Nephron (organoid): Measurements from ENCODE around the gene PIGQ.
A peak's percentile ranks its signal among the peaks of the same experiment; 100 is the strongest.

Experiments used
- H3K27ac Mint-ChIP-seq, 3 experiments: 2 replicates each; pipeline ENCODE4 v1.8.0; 2020; ENCODE audit warnings: mixed read lengths in 3 of 3, mild to moderate bottlenecking in 2 of 3, moderate library complexity in 1 of 3
- H3K27me3 Mint-ChIP-seq: 2 replicates; pipeline ENCODE4 v1.8.0; 2021; ENCODE audit warnings: low read depth, mild to moderate bottlenecking, moderate library complexity, mixed read lengths
- H3K36me3 Mint-ChIP-seq: 2 replicates; pipeline ENCODE4 v1.8.0; 2020; ENCODE audit warnings: low read depth, mixed read lengths
- H3K4me1 Mint-ChIP-seq: 2 replicates; pipeline ENCODE4 v1.8.0; 2020; ENCODE audit warnings: mixed read lengths
- H3K4me3 Mint-ChIP-seq, 3 experiments: 2 replicates each; pipeline ENCODE4 v1.8.0; 2020; ENCODE audit warnings: mild to moderate bottlenecking in 3 of 3, mixed read lengths in 3 of 3, moderate library complexity in 2 of 3
- H3K9me3 Mint-ChIP-seq: 2 replicates; pipeline ENCODE4 v1.8.0; 2020; ENCODE audit warnings: mixed read lengths
- TF ChIP-seq, protein P1 (sequence below), 3 experiments: fragments of 200-600 bp; sonication (generic); IDR thresholded peaks; one replicate each; pipeline ENCODE4 v1.5.0; 2021; ENCODE audit warnings: antibody characterized with exemption in 3 of 3; ENCODE audit not compliant: unreplicated experiment in 3 of 3

PIGQ gene

DNA sequence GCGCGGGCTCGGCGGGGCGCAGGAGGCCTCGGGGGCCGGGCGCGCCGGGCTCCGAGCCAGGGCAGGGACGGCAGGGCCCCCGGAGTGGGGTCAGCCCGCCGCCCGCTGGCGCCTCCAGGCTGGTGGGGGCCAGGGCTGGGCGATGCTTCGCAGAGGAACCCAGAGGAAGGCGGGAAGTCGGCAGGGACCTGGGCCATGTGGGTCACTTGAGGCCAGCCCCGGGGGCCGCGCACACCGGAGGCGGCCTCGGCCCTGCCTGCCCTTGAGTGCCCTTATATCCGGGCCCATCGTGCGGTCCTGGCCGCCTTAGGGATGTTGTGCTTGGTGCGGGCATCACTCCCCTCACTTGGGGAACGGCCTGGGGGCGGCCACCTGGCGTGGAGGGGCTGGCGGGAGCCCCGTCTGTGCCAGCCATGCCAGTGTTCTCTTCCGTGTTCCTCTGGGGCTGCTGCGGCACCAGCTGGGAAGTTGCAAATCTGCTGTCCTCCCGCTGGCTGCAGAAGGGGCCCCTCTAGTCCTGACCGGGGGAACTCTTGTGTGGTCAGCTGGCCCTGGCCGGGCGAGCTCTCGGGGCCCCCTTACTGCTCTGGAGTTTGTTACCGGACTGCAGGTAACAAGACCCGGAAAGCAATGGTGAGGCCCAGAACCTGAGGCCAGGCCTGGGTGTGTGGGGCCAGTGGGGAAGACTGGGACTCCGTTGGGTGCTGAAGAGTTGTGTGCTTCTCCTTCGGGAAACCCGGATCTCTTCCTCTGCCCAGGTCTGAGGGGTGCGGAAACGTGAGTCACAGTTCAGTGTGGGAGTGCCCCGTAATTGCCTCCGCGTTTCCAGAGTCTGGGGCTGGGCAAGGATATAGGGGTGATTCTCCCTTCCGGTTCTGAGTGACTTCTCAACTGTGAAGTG, 41.4 kb upstream of the PIGQ start:
- Mint-ChIP-seq H3K27me3 (no peaks in the 10 kb centered on the region), H3K36me3 (peaks cover 4% of the 10 kb centered on the region), H3K27ac (peak overlapping the region; percentile 68 to 75 (median 75)), H3K4me3 (peak overlapping the region; percentile 85 to 92 (median 88)), H3K9me3 (no peaks in the 10 kb centered on the region), H3K4me1 (peaks cover 22% of the 10 kb centered on the region)
- TF ChIP-seq, protein P1, sequence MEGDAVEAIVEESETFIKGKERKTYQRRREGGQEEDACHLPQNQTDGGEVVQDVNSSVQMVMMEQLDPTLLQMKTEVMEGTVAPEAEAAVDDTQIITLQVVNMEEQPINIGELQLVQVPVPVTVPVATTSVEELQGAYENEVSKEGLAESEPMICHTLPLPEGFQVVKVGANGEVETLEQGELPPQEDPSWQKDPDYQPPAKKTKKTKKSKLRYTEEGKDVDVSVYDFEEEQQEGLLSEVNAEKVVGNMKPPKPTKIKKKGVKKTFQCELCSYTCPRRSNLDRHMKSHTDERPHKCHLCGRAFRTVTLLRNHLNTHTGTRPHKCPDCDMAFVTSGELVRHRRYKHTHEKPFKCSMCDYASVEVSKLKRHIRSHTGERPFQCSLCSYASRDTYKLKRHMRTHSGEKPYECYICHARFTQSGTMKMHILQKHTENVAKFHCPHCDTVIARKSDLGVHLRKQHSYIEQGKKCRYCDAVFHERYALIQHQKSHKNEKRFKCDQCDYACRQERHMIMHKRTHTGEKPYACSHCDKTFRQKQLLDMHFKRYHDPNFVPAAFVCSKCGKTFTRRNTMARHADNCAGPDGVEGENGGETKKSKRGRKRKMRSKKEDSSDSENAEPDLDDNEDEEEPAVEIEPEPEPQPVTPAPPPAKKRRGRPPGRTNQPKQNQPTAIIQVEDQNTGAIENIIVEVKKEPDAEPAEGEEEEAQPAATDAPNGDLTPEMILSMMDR (IDR thresholded peaks at IDR 0.05; ENCODE audit: unreplicated experiment in 3 of 3): no peak

DNA sequence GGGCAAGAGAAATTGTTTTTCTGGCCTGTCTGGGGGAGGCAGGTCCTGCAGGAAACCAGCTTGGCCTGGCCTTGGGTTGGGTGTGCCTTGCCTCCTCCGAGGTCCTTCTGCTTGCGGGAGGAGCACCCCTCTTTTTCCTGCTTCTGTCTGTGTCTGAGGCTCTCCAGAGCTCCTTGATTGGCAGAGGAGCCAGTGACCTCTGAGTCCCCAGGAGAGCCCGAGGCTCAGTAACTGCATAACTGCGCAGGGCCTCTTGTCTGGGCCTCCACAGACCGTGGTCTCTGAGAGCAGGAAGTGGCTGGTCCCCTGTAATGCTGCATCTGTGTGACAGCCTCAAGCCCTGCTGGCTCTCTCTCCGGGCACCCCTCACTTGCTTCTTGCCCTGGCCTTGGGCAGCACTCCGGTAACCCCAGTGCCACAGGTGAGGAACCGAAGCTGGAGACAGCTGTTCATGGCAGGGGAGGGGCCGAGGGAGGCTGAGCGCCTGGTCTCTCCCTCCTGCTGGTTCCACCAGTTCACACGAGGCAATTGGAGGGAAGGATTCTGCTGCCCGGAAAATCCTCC, 40.7 kb upstream of the PIGQ start:
- Mint-ChIP-seq H3K4me3 (peak overlapping the region; percentile 85 to 92 (median 88)), H3K9me3 (no peaks in the 10 kb centered on the region), H3K27ac (peak overlapping the region; percentile 68 to 75 (median 75)), H3K36me3 (peaks cover 3% of the 10 kb centered on the region), H3K4me1 (peaks cover 22% of the 10 kb centered on the region), H3K27me3 (no peaks in the 10 kb centered on the region)
- TF ChIP-seq, protein P1 (IDR thresholded peaks at IDR 0.05; ENCODE audit: unreplicated experiment in 3 of 3): no peak

DNA sequence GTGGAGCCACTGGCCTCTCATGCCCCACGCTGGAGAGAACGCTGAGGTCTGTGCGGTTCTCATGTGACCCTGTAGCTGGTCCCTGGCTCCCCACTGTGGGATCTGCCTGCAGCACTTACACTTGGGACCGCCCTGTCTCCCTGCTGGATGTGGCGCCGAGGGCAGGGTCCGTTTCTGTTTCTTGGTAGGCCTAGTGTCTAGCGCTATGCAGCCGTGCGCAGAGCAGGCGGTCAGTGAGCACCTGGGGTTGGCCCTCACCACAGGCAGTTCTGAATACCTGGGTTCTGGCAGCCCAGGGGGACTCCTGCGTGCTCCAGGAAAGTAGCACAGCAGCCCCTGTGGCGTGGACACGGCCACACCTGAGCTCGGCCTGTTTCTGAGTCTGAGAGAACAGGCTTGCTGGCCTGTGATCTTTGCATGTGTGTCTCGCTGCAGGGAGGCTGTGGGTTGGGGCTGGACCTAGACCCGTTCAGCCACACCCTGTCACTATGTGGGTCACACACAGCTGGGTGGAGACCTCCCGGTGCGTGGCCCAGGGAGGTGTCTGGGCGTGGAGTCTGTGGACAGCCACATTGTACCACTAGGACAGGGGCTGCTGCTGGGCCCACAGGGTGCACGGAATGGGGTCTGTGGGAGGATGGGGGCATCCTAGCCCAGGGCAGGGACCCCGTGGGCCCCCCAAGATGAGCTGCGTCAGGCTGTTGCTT, 39.5 kb upstream of the PIGQ start:
- Mint-ChIP-seq H3K27ac (peak overlapping the region in 2 of 3 experiments; percentile 52 to 55), H3K4me3 (peak overlapping the region; percentile 85 to 92 (median 88)), H3K9me3 (no peaks in the 10 kb centered on the region), H3K27me3 (no peaks in the 10 kb centered on the region), H3K4me1 (peaks cover 21% of the 10 kb centered on the region), H3K36me3 (peaks cover 3% of the 10 kb centered on the region)
- TF ChIP-seq, protein P1 (IDR thresholded peaks at IDR 0.05; ENCODE audit: unreplicated experiment in 3 of 3): no peak

DNA sequence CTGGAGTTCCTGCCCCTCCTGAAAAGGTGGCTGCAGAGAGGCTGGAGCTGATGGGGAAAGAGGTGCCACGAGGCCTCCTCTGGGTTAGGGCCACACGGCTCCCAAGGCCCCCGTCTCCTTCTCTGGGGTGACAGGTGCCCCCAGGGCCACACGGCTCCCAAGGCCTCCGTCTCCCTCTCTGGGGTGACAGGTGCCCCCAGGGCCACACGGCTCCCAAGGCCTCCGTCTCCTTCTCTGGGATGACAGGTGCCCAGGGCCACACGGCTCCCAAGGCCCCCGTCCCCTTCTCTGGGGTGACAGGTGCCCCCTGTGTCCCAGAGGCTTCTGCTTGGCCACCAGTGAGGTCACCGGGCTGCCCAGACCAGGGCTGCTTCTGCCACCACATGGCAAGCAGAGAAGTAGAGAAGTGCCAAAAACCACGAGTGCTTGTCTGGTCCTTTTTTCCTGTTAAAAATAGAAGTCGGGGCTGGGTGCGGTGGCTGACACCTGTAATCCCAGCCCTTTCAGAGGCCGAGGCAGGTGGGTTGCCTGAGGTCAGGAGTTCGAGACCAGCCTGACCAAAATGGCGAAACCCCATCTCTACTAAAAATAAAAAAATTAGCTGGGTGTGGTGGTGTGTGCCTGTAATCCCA, 38.2 kb upstream of the PIGQ start:
- Mint-ChIP-seq H3K4me1 (peaks cover 12% of the 10 kb centered on the region), H3K36me3 (no peaks in the 10 kb centered on the region), H3K27ac (no peak overlapping the region), H3K9me3 (no peaks in the 10 kb centered on the region), H3K4me3 (no peak overlapping the region), H3K27me3 (no peaks in the 10 kb centered on the region)
- TF ChIP-seq, protein P1 (IDR thresholded peaks at IDR 0.05; ENCODE audit: unreplicated experiment in 3 of 3): no peak

DNA sequence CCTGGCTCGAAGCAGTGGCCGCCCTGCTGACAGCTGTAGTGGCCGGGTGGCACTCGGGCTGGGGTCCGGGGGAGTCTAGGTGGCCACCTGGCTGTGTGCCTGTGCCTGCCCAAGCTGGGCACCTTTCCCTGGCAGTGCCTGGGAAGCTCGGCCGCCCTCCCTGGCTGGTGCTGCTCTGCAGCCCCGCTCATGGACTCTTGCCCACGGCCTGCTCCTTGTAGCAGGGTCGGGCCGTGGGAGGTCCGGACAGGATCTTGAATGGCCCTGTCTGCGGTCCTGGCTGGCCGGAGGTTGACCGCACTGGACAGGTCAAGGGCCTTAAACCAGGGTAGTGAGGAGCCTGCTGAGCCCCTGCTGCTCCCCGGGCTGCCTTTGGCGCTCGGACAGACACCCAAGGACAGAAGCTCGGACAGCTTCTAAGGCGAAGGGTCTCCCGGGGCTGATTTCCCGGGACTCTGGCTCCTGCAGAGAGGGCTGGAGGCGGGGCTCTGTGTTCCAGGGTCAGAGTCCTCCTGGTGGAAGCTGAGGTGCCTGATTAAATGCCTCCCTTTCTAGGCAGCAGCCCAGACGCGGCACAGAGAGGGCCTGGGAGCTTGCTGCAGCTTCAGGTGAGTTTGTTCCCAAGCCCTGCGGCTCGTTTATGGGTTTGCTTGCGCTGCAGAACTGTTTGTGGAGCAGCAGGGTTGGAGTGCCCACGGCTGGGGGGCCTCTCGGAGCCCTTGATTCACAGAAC, 36.2 kb upstream of the PIGQ start:
- TF ChIP-seq, protein P1 (IDR thresholded peaks at IDR 0.05; ENCODE audit: unreplicated experiment in 3 of 3): no peak
- Mint-ChIP-seq H3K4me1 (peaks cover 10% of the 10 kb centered on the region), H3K27me3 (no peaks in the 10 kb centered on the region), H3K4me3 (peak overlapping the region in 1 of 3 experiments; percentile 5), H3K9me3 (no peaks in the 10 kb centered on the region), H3K36me3 (peaks cover 3% of the 10 kb centered on the region), H3K27ac (peak overlapping the region in 1 of 3 experiments; percentile 27)
